PFSK-1 (cell line): ENCODE measurements around the gene NUCB2.

Source experiments
- FOXP2 ChIP-seq: optimal IDR thresholded peaks from 2 replicates; pipeline ENCODE3; 2011; ENCODE audit warnings: borderline replicate concordance, control low read depth, inconsistent platforms; ENCODE audit not compliant: insufficient read depth; ENCODE audit errors: extremely low read length, extremely low read depth
- REST ChIP-seq, 2 experiments: IDR thresholded peaks; 2 replicates each; pipeline versions ENCODE4 v1.6.1 to v1.8.0; 2011 to 2012; ENCODE audit warnings: low read depth in 2 of 2, low read length in 2 of 2, control low read depth in 1 of 2, inconsistent platforms in 1 of 2, mild to moderate bottlenecking in 1 of 2, moderate library complexity in 1 of 2; ENCODE audit not compliant: insufficient read depth in 1 of 2

- no peak for TF ChIP-seq REST (IDR thresholded peaks at IDR 0.05; ENCODE audit: insufficient read depth in 1 of 2, low read depth in 2 of 2, low read length in 2 of 2)
- no peak for TF ChIP-seq FOXP2
Observed at GRCh38 chr11:17263769-17264168, 12.8 kb upstream of the NUCB2 start.
